Activated CD4-positive, alpha-beta T cell treated with anti-CD3 and anti-CD28 coated beads, Interleukin-2, Interleukin-4, amounts not matched to agents 100 ng/mL and 50 ng/mL, durations not matched to agents 16 hours and 8 hours (primary cell): Measurements from ENCODE around the gene APOC3.
A peak's percentile ranks its signal among the peaks of the same experiment; 100 is the strongest.
"Not testable (repeated sequence)": the region's sequence is repeated elsewhere in the genome, so short reads cannot be mapped to it uniquely, and the experiment has no call there.

Experiments
- DNase-seq: peaks from one replicate; pipeline ENCODE4 v3.0.0-alpha.2; 2020; ENCODE audit warnings: low spot score

Gene APOC3

GRCh38 chr11:116829525-116830183 is at the start of gene APOC3:
TSS of gene APOC3 (plus strand) at chr11:116829907. CDS start at chr11:116830583, 676 bp downstream.
- DNase-seq, result no peak

- DNase-seq, result peak; percentile 64
These were observed 47.0 kb upstream of the APOC3 start for GRCh38 chr11:116782728-116783127.

DNA sequence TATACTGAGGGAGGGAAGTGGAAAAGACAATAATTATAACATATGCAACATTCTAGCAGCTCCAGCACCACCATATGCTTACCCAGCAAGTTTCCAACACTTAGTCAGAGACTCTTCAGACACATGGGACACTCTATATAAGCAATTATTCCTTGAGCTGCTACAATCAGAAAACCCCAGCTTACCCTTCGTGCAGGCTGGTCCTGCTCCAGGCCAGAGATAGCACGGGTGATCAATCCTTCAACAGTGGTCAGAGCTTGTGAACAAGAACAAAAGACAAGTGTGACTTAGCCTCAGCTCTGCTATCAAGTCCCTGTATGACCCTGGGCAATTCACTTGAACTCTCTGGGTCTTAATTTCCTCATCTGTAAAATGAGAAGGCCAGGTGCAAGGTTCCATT is 43.4 kb upstream of the APOC3 start:
- no peak for DNase-seq

GRCh38 chr11:116786966-116787365 is 42.7 kb upstream of the APOC3 start:
- no peak for DNase-seq

GRCh38 chr11:116787436-116787785 is 42.3 kb upstream of the APOC3 start:
- no peak for DNase-seq

GRCh38 chr11:116787786-116788486 is 41.8 kb upstream of the APOC3 start, which contains the start of gene ZPR1:
TSS of gene ZPR1 (minus strand) at chr11:116788023. CDS start at chr11:116787990, 33 bp downstream.
- DNase-seq, result peak; percentile 81

DNA sequence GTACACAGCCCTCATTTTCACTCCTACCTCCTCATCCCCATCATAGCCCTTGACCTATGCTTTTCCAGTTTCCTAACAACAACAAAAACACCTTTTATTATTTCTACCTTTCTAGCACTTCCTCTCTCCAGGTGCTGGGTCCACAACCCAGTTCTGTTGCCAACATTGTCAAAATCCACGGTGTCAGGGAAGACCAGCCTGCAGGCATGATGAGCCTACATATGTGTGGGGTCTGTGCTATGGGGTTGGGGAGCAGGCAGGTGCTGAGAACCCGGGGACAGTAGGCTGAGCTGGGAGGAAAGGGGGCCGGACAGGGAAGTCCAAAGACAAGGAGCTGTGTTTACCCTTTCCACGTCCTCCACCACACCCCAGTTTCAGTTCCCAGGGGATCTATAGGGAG is 41.2 kb upstream of the APOC3 start:
- no peak for DNase-seq

DNA sequence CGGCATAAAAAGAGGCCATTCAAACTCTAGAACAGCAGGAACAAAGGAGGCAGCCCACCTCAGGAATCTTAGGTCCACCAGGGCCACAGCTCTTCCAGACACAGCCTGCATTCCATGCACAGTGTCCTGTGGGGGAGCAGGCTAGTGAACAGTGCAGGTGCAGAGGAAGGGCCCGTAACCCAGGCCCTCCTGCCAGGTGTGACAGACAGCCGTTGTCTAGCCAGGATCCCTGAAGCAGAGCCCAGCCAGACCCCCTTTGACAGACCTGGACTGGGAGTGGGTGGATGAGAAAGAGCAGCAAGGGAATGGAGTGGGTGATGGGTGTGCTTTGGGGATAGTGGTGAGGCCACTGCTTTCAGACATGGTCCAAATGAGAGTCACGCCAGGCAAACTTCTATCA is 40.7 kb upstream of the APOC3 start:
- no peak for DNase-seq

DNA sequence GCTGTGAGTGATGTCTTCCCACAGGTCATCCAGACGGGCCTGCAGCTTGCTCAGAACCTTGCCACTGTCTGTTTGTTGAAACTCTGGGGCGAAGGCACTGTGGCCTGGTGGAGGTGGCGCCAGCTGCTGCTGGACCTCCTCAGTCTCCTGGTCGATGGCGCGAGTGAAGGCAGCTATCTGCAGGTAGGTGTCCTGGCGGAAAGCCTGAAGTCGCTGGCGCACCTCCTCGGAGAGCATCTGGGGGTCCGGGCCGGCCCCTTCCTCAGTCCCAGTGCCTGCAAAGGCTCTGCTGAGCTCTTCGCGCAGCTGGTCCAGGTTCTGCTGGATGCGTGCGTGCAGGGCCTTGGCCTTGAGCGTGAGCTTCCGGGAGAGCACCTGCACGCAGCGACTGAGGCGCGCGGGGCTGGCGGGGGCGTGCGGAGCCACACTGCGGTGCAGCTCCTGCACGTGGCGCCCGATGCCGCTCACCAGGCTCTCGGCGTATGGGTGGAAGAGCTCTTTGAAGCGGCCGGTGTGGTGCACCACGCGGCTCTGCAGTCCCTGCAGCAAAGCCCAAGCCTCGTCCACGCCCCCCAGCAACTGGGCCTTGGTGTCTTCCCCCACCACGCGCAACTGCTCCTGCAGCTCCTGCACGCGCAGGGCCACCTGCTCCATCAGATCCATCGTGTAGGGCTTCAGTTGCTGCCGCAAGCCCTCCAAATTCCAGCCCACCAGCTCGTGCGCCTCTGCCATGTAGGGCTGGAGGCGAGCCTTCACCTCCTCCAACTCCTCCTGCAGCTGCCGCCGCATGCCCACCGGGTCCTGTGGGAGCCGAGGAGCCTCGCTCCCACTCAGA is 39.3 kb upstream of the APOC3 start:
- DNase-seq, result no peak

GRCh38 chr11:116791002-116791812 is 38.5 kb upstream of the APOC3 start:
- DNase-seq, result peak; percentile 78

DNA sequence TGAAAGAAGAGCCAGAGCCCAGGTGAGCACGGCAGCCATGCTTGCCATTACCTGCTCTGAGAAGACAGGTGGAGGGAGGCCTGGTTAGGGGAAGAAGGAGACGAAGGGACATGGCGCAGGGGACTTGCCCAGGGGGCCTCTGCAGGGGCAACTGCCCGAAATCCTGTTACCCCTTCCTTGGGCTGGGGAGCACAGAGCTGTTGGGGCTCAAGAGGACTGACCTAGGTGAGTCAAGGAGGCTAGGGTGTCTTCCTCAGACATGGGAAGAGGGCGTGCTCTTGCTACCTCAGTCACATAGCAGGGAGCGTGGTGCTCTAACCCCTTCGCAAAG is 37.9 kb upstream of the APOC3 start, which contains the start of gene APOA5:
Gene APOA5 (minus strand): TSS at position 67 of the 331 bp plus-strand sequence. CDS start 19 bp downstream, at position 48.
- DNase-seq, result no peak

DNA sequence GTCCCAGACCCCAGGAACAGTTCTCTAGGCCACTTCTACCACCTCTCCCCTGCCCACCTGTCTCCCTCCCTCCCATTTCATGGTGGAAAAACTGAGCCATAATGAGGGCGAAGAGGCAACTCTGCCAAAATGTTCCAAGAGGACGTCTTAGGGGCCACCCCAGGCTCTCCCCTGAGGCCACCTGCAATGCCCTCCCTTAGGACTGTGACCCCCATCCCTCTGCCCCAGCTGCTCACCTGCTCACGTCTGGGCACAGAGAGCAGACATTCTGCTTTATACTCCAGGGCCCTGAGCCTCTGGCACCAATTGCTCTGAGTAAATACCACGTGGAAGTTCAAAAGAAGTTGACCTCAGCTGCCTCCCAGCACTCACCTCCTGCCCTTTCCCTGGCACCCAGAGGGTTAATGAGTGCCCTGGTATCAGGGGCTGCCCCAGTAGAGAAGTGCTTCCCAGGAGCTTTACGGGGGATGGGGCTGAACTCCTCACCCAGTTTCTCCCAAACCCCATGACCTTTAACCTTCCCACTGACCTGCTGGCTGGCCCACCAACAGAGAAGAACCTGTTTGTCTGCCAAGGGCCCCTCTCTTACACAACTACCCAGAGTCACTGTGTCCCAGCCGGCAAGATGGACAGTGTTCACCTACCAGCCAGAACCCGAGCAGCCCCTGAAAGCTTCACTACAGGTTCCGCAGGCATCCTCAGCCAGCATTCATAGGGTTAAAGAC is 37.4 kb upstream of the APOC3 start:
- no peak for DNase-seq

GRCh38 chr11:116792869-116793771 is 36.6 kb upstream of the APOC3 start:
- DNase-seq, result no peak

DNA sequence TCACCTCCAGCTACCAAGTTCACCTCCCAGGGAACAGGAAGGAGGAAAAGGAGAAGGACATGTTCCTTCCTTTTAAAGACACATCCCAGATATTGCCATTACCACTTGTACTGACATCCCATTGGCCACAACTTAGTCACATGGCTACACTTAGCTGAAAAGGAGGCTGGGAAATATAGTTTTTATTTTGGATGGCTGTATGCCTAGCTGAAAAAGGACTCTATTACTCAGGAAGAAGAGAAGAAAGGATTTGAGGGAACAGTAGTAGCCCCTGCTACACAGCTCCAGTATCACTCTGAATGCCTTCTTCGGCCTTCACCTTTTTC is 36.0 kb upstream of the APOC3 start:
- DNase-seq, result no peak

GRCh38 chr11:116794851-116795250 is 34.9 kb upstream of the APOC3 start:
- no peak for DNase-seq

DNA sequence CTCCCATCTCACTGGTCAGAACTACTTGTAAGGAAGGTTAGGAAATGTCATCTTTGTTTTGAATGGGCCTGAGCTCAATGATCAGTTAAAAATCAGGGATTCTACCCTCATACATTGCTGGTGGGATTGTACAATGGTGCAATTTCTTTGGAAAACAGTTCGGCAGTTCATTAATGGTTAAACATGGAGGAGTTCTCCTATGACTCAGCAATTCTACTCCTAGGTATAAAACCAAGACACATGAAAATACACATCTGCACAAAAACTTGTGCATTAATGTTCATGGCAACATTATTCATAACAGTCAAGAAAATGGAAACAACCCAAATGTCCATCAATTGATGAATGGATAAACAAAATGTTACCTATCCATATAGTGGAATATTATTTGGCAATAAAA is 33.2 kb upstream of the APOC3 start:
- DNase-seq, result no peak

- DNase-seq, result no peak
These were observed 31.9 kb upstream of the APOC3 start for GRCh38 chr11:116797816-116798215.

DNA sequence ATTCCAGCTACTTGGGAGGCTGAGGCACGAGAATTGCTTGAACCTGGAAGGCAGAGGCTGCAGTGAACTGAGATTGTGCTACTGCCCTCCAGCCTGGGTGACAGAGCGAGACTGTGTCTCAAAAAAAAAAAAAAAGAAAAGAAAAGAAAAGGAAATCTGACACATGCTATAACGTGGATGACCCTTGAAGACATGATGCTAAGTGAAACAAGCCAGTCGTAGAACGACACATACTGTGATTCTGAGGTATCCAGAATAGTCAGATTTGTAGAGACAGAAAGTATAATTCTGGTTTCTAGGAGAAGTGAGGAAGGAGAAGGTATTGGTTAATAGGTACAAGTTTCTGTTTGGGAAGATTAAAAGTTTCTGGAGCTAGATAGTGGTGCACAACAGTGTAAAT is 31.3 kb upstream of the APOC3 start:
- DNase-seq, result peak; percentile 34

DNA sequence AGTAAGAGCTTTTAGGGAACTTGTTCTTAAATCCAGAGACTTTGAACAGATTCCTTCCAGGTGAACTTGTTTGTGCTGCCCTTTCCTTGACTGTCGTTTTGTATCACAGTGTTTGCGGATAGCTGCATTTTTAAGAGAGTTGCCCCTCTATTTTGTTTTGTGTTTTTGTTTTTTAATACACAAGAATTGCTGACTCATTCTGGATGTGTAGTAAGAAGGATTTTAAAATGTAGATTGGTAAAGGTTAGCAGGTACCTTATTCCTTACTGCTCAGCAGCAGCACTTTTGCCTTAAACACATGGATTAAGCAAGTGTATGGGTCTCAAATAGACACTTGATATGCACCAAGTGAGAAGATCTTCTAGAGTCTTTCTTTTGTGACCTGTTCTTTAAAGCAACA is 29.1 kb upstream of the APOC3 start:
- DNase-seq, result no peak

- not testable (repeated sequence) for DNase-seq
These were observed 28.0 kb upstream of the APOC3 start for GRCh38 chr11:116801662-116802061.
